Activated CD8-positive, alpha-beta memory T cell treated with anti-CD3 and anti-CD28 coated beads for 36 hours (primary cell): ENCODE data around the gene ZFP69B. TPM values are rescaled to one million over a fixed set of nuclear protein-coding genes. Genes with fewer than 3 reads are reported as not detected.
"Not testable (repeated sequence)": the region's sequence is repeated elsewhere in the genome, so short reads cannot be mapped to it uniquely, and the experiment has no call there.

ENCODE experiments used
- CTCF ChIA-PET: fragments of 350-600 bp; sonication (Branson Sonifier 250); formaldehyde crosslinking; loops from one replicate; lab custom pipeline; 2021; ENCODE audit warnings: antibody characterized with exemption; lab: Charles Lee
- POLR2A ChIA-PET: fragments of 350-600 bp; sonication (Branson Sonifier 250); formaldehyde crosslinking; loops from one replicate; lab custom pipeline; 2021; ENCODE audit warnings: antibody characterized with exemption; lab: Charles Lee
- total RNA-seq, 2 experiments: library from RNA; stranded (reverse); gene quantifications; one replicate each; pipeline ENCODE4 v1.2.3, GENCODE V29; 2021

The ZFP69B gene
- total RNA-seq, 2 experiments from 2014 or later: 4.2 to 4.6 TPM

- CTCF ChIA-PET: not testable (repeated sequence)
- POLR2A ChIA-PET: interaction anchor here (0.6 kb wide), 1 partner anchor 227 kb away, joined by 6 read pairs; no protein-coding TSS in a partner anchor
Measured at GRCh38 chr1:40502651-40503050, 52.4 kb downstream of the ZFP69B start.

- ChIA-PET POLR2A (interaction anchor here (0.5 to 1.0 kb wide), 2 partner anchors 14 to 58 kb away, joined by 4 to 5 read pairs; partner anchors contain the start of gene ZFP69B), CTCF (interaction anchor here (1.1 to 1.3 kb wide), 2 partner anchors 25 to 57 kb away, joined by 5 to 6 read pairs; partner anchors contain the start of gene ZFP69B)
Measured at GRCh38 chr1:40507973-40508372, 57.7 kb downstream of the ZFP69B start.

GRCh38 chr1:40508375-40509341, 58.4 kb downstream of the ZFP69B start, which contains the start of gene EXO5:
Gene EXO5 (plus strand): TSS chr1:40508767. CDS start chr1:40514545, 5,778 bp downstream.
- POLR2A ChIA-PET: interaction anchor here (0.5 to 1.0 kb wide), 4 partner anchors 15 to 59 kb away, joined by 3 to 5 read pairs (median 4); partner anchors contain the start of genes ZFP69B and ZNF684

More at GRCh38 chr1:40508375-40509341, 58.4 kb downstream of the ZFP69B start, which contains the start of gene EXO5:
- CTCF ChIA-PET: interaction anchor here (1.1 to 1.3 kb wide), 2 partner anchors 24 to 58 kb away, joined by 5 to 6 read pairs; partner anchors contain the start of gene ZFP69B

Other genes starting within 250 kb of the ZFP69B start
- not detected for gene TMCO2, start 202.5 kb upstream of the ZFP69B start, total RNA-seq
- 10 to 100 TPM; 48.2 to 49.4 TPM for gene ZMPSTE24, start 192.2 kb upstream of the ZFP69B start, total RNA-seq
- gene COL9A2, start 133.2 kb upstream of the ZFP69B start, total RNA-seq: 1 to 10 TPM; 4.6 to 4.9 TPM
- 100 to 1,000 TPM; 141 TPM for gene SMAP2, start 76.7 kb upstream of the ZFP69B start, total RNA-seq
- 1 to 10 TPM; 3.0 to 3.5 TPM for gene ZFP69, start 26.8 kb downstream of the ZFP69B start, total RNA-seq
- 10 to 100 TPM; 14.1 TPM for gene EXO5, start 58.3 kb downstream of the ZFP69B start, total RNA-seq
- gene ZNF684, start 81.2 kb downstream of the ZFP69B start, total RNA-seq: 1 to 10 TPM; 4.0 to 4.6 TPM
- 1 to 10 TPM; 1.2 to 1.4 TPM for gene RIMS3, start 215.2 kb downstream of the ZFP69B start, total RNA-seq
- gene NFYC, start 241.2 kb downstream of the ZFP69B start, total RNA-seq: 10 to 100 TPM; 56.5 to 67.9 TPM